Sigmoid colon (tissue), 4 donors: Measurements from ENCODE around the gene MAP3K20.

Experiments used
- CTCF ChIP-seq, 4 experiments: fragments of 450-650 bp in 3 of 4; fragments of 200-600 bp in 1 of 4; IDR thresholded peaks; one replicate each; pipeline ENCODE4 v1.5.1; 2016 to 2019; ENCODE audit warnings: antibody characterized with exemption in 4 of 4, mild to moderate bottlenecking in 3 of 4, moderate library complexity in 2 of 4
- POLR2A ChIP-seq, 2 donors: fragments of 450-650 bp; IDR thresholded peaks; one replicate each; pipeline ENCODE4 v1.6.1; 2016; ENCODE audit warnings: antibody characterized with exemption in 2 of 2, mild to moderate bottlenecking in 2 of 2, moderate library complexity in 2 of 2
- POLR2AphosphoS5 ChIP-seq, 4 donors: sonication (generic); formaldehyde crosslinking; IDR thresholded peaks; one replicate each; pipeline ENCODE4 v1.6.1; 2017; ENCODE audit warnings: antibody characterized with exemption in 4 of 4

DNA sequence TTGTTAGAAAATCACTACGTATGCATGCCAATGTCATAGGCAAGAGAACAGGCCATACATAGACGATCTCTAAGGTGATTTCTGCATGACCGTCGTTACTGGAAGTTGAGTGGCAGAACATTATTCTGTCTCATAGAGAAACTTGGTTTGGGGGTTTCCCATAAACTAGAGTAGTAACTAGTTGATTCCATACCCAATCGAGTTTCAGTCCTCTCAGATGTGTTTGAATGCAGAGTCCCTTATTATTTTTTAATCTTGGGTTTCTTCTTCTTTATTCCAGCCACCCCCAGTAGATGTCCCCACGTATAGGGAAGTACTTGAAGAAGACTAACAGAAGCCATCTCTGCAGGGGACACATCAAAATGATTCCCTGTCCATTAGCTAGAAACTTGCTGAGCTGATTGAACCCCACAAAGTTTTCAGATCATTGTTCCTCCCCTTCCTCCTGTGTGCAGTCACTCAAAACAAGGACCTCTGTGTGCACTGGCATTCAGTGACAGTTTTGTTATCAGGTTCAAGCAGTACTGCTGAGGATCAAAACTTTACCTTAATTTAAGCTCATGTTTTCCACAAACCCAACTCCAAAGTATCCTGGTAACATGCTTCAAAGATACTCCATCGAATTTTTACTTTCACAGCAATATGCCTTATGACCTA lies 210.6 kb downstream of the MAP3K20 start:
- TF ChIP-seq POLR2A (IDR thresholded peaks at IDR 0.05) (no peak), POLR2AphosphoS5 (IDR thresholded peaks at IDR 0.05) (no peak), CTCF (IDR thresholded peaks at IDR 0.05) (no peak)
